ENCODE measurements around the gene KAZN.

DNA sequence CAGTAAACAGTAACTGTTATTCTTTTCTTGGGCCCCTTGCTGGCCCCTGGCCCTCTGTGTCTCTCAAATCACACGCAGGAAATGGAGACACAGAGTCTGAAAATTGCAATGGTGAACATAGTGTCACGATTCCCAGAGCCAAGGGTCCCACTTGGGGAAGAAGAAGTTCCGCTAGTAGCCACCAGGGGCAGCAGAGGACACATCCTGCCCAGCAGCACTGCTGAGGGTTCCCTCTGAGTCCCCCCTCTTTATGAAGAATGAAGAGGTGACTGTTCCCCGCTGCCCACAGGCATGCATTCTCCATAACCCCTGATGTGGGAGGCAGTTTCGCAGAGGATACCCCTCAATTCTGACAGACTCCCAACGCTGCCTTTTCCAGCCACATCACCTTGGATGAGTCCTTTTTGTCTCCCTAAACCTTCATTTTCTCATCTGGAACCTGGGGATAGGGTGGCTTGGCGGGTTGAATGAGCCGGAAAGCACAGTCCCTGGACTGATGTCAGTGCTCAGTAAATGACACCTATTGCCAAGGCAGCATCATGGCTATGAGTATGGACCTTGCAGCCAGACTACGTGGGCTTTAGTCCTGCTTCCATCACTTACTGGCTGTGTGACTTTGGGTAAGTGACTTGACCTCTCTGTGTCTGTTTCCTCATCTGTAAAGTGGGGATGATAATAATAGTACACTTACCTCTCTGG, 317.0 kb downstream of the KAZN start:
- TF ChIP-seq ZSCAN30 (tag by site-specific recombination; IDR thresholded peaks at IDR 0.05): no peak
- no peak for TF ChIP-seq ZBTB1 (tag by site-specific recombination; IDR thresholded peaks at IDR 0.05)
- TF ChIP-seq KLF8 (tag by site-specific recombination; IDR thresholded peaks at IDR 0.05): no peak
- TF ChIP-seq CTCF (tag by site-specific recombination; IDR thresholded peaks at IDR 0.05): peak; percentile 48; the same call in 1 of the 2 replicates
- no peak for TF ChIP-seq ZBTB49 (tag by site-specific recombination; IDR thresholded peaks at IDR 0.05; ENCODE audit: low read depth)
- no peak for TF ChIP-seq HOXA7 (CRISPR knock-in tag; IDR thresholded peaks at IDR 0.05; ENCODE audit: borderline replicate concordance)
- TF ChIP-seq ZSCAN18 (tag by site-specific recombination; IDR thresholded peaks at IDR 0.05): no peak
- no peak for TF ChIP-seq ZNF549 (tag by site-specific recombination; IDR thresholded peaks at IDR 0.05)
- TF ChIP-seq SP2 (tag by site-specific recombination; IDR thresholded peaks at IDR 0.05): no peak

Data from HEK293 (cell line).